GM12878 (cell line): ENCODE results near the gene B9D2. TPM values are rescaled to one million over a fixed set of nuclear protein-coding genes. Genes with fewer than 3 reads are reported as not detected.

ENCODE experiments used
- CBFB ChIP-seq: IDR thresholded peaks from 2 replicates; pipeline ENCODE4 v1.6.1; 2016; ENCODE audit warnings: antibody characterized with exemption, low read depth
- CHD2 ChIP-seq: IDR thresholded peaks from 2 replicates; pipeline ENCODE4 v1.6.1; 2011; ENCODE audit warnings: low read depth, low read length, improper control_type of control experiment, borderline replicate concordance
- CREM ChIP-seq: IDR thresholded peaks from 2 replicates; pipeline ENCODE4 v1.6.1; 2014; ENCODE audit warnings: antibody characterized with exemption, low read depth
- GABPA ChIP-seq: IDR thresholded peaks from 2 replicates; pipeline ENCODE4 v1.6.1; 2014; ENCODE audit warnings: antibody characterized with exemption, low read depth, mild to moderate bottlenecking, inconsistent platforms
- HDAC2 ChIP-seq: fragments of 200-600 bp; sonication (generic); IDR thresholded peaks from 2 replicates; pipeline ENCODE4 v1.6.1; 2017
- IKZF1 ChIP-seq: fragments of 450-650 bp; conservative IDR thresholded peaks from 2 replicates; pipeline ENCODE4 v1.6.1; 2017; ENCODE audit warnings: antibody characterized with exemption, mild to moderate bottlenecking
- IRF4 ChIP-seq: IDR thresholded peaks from 2 replicates; pipeline ENCODE4 v1.6.1; 2011; ENCODE audit warnings: low read depth, low read length
- MEF2A ChIP-seq: IDR thresholded peaks from 2 replicates; pipeline ENCODE4 v1.6.1; 2011; ENCODE audit warnings: low read depth, mild to moderate bottlenecking, low read length, moderate library complexity; ENCODE audit not compliant: insufficient read depth
- NFXL1 ChIP-seq: fragments of 450-650 bp; IDR thresholded peaks from 2 replicates; pipeline ENCODE4 v1.6.1; 2017; ENCODE audit warnings: antibody characterized with exemption, mild to moderate bottlenecking, borderline replicate concordance
- NR2C1 ChIP-seq: fragments of 450-650 bp; IDR thresholded peaks from 2 replicates; pipeline ENCODE4 v1.6.1; 2017; ENCODE audit warnings: antibody characterized with exemption, mild to moderate bottlenecking, moderate library complexity
- NR2F1 ChIP-seq: fragments of 450-650 bp; conservative IDR thresholded peaks from 2 replicates; pipeline ENCODE4 v1.6.1; 2017; ENCODE audit warnings: mild to moderate bottlenecking
- PAX5 ChIP-seq: IDR thresholded peaks from 2 replicates; pipeline ENCODE4 v1.6.1; 2011; ENCODE audit warnings: low read depth, low read length, borderline replicate concordance
- POLR2A ChIP-seq: IDR thresholded peaks from 2 replicates; pipeline ENCODE4 v1.6.1; 2011; ENCODE audit warnings: low read depth, mild to moderate bottlenecking, low read length
- RBBP5 ChIP-seq: fragments of 200-600 bp; sonication (generic); conservative IDR thresholded peaks from 2 replicates; pipeline ENCODE4 v1.6.1; 2016
- RCOR1 ChIP-seq: conservative IDR thresholded peaks from 2 replicates; pipeline ENCODE4 v1.6.1; 2012; ENCODE audit warnings: low read depth, low read length, improper control_type of control experiment
- RUNX3 ChIP-seq: IDR thresholded peaks from 2 replicates; pipeline ENCODE4 v1.6.1; 2012; ENCODE audit warnings: low read length, inconsistent platforms
- SREBF2 ChIP-seq: IDR thresholded peaks from 2 replicates; pipeline ENCODE4 v1.6.1; 2012; ENCODE audit warnings: mild to moderate bottlenecking, low read length
- SUPT20H ChIP-seq: IDR thresholded peaks from 2 replicates; pipeline ENCODE4 v1.6.1; 2011; ENCODE audit warnings: low read depth, mild to moderate bottlenecking, low read length, moderate library complexity, borderline replicate concordance; ENCODE audit not compliant: control insufficient read depth
- TARDBP ChIP-seq: IDR thresholded peaks from 2 replicates; pipeline ENCODE4 v1.6.1; 2016; ENCODE audit warnings: borderline replicate concordance
- YY1 ChIP-seq: IDR thresholded peaks from 2 replicates; pipeline ENCODE4 v1.6.1; 2011; ENCODE audit warnings: low read depth, mild to moderate bottlenecking, low read length
- ZNF217 ChIP-seq: fragments of 450-650 bp; IDR thresholded peaks from 2 replicates; pipeline ENCODE4 v1.6.1; 2017; ENCODE audit warnings: antibody characterized with exemption, mild to moderate bottlenecking
- ZSCAN29 ChIP-seq: fragments of 450-650 bp; IDR thresholded peaks from 2 replicates; pipeline ENCODE4 v1.6.1; 2017; ENCODE audit warnings: mild to moderate bottlenecking, moderate library complexity
- polyA plus RNA-seq, 11 experiments: library from polyadenylated mRNA; depleted of rRNA in 4 of 11; unstranded in 6 of 11; stranded (reverse) in 5 of 11; fragments of >200 nt; fragmentation: Nextera tagmentation in 4 of 11; fragmentation: Illumina TruSeq in 1 of 11; extraction: Ambion mirVana in 4 of 11; extraction: Trizol in 1 of 11; gene quantifications; 1 replicate in 1 of 11; 2 replicates in 10 of 11; pipeline versions ENCODE4 v1.2.1 to v1.2.3, GENCODE V29; 2011 to 2016; ENCODE audit warnings: inconsistent platforms in 2 of 11, missing spikeins in 2 of 11, low read depth in 1 of 11
- total RNA-seq, 4 experiments: library from RNA; depleted of rRNA in 3 of 4; stranded (reverse); fragments of >200 nt in 3 of 4; fragmentation: Illumina TruSeq in 1 of 4; extraction: Trizol in 1 of 4; gene quantifications; 2 replicates each; pipeline versions ENCODE4 v1.2.1 to v1.2.3, GENCODE V29; 2013 to 2021
- TF ChIP-seq, protein P1 (sequence below): IDR thresholded peaks from 2 replicates; pipeline ENCODE4 v1.6.1; 2012; ENCODE audit warnings: mild to moderate bottlenecking, low read depth, low read length
- TF ChIP-seq, protein P2 (sequence below): IDR thresholded peaks from 2 replicates; pipeline ENCODE4 v1.6.1; 2012; ENCODE audit warnings: low read depth, low read length, improper control_type of control experiment
- TF ChIP-seq, protein P3 (sequence below): IDR thresholded peaks from 2 replicates; pipeline ENCODE4 v1.6.1; 2012; ENCODE audit warnings: low read length, inconsistent platforms
- TF ChIP-seq, protein P4 (sequence below): fragments of 450-650 bp; IDR thresholded peaks from 2 replicates; pipeline ENCODE4 v1.6.1; 2017; ENCODE audit warnings: antibody characterized with exemption, mild to moderate bottlenecking, moderate library complexity

The B9D2 gene
- total and polyA plus RNA-seq, 10 of the 15 experiments (the other 5 are each of a cell fraction or from before 2014, with no cell fraction given): 2.4 to 12.4 (median 5.0) TPM

DNA sequence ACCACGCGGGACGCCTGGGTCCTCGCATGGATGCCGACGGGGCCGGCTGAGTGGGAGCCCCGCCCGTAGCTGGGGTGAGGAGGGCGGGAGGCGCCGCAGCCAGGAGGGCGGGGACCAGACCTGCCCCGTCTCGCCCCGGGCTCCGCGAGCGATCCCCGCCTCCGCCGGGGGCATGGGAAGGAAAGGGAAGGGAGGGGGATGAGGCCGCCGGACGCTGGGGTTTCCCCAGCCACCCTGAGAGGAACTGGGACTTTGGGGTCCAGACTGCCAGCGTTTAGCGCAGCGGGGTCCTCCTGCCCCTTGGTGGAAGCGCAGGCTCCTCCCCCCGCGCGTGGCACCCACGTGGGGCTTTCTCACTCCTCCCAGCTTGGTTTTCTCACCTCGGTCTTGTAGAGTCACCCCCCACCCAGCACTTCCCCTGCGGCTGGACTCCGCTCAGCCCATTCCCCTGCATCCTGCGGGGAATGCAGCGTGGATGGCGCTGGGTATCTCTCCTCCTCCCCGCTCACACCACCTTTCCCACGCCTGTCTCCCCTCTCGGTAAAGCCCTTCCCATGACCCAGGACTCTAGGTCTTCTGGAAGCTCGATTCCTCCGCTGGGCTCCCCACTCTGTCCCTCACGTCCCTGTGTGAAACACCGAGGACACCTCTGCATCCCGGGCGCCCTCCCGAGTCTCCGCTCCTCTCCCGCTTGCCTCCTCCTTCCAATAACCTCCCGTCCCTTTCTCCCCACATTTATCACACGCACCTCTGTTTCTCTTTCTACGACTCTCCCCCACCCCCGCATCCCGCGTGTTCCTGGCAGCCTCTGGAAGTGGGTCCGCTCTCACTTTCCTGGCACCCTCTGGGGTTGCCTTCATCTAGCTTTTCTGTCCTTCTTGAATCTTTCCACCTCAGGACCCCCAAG is 12.4 kb downstream of the B9D2 start (continued):
- TF ChIP-seq, protein P1, sequence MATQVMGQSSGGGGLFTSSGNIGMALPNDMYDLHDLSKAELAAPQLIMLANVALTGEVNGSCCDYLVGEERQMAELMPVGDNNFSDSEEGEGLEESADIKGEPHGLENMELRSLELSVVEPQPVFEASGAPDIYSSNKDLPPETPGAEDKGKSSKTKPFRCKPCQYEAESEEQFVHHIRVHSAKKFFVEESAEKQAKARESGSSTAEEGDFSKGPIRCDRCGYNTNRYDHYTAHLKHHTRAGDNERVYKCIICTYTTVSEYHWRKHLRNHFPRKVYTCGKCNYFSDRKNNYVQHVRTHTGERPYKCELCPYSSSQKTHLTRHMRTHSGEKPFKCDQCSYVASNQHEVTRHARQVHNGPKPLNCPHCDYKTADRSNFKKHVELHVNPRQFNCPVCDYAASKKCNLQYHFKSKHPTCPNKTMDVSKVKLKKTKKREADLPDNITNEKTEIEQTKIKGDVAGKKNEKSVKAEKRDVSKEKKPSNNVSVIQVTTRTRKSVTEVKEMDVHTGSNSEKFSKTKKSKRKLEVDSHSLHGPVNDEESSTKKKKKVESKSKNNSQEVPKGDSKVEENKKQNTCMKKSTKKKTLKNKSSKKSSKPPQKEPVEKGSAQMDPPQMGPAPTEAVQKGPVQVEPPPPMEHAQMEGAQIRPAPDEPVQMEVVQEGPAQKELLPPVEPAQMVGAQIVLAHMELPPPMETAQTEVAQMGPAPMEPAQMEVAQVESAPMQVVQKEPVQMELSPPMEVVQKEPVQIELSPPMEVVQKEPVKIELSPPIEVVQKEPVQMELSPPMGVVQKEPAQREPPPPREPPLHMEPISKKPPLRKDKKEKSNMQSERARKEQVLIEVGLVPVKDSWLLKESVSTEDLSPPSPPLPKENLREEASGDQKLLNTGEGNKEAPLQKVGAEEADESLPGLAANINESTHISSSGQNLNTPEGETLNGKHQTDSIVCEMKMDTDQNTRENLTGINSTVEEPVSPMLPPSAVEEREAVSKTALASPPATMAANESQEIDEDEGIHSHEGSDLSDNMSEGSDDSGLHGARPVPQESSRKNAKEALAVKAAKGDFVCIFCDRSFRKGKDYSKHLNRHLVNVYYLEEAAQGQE: no peak
- TF ChIP-seq, protein P2, sequence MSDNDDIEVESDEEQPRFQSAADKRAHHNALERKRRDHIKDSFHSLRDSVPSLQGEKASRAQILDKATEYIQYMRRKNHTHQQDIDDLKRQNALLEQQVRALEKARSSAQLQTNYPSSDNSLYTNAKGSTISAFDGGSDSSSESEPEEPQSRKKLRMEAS: no peak; the same call in 1 of the 2 replicates
- TF ChIP-seq NR2C1 (no peak), ZNF217 (no peak), SREBF2 (no peak), YY1 (no peak), IKZF1 (peak; percentile 94), CHD2 (no peak), ZSCAN29 (no peak), IRF4 (peak; percentile 83), HDAC2 (no peak), TARDBP (0 out of 2 replicates have a peak, but pooled peaks have one; percentile 41), RCOR1 (no peak), SUPT20H (no peak), RBBP5 (no peak), CREM (peak; percentile 20; the same call in 1 of the 2 replicates), MEF2A (no peak), PAX5 (peak; percentile 36; the same call in 1 of the 2 replicates), CBFB (no peak), NFXL1 (no peak), NR2F1 (no peak), POLR2A (peak; percentile 69), RUNX3 (peak; percentile 42), GABPA (no peak)
- TF ChIP-seq, protein P3, sequence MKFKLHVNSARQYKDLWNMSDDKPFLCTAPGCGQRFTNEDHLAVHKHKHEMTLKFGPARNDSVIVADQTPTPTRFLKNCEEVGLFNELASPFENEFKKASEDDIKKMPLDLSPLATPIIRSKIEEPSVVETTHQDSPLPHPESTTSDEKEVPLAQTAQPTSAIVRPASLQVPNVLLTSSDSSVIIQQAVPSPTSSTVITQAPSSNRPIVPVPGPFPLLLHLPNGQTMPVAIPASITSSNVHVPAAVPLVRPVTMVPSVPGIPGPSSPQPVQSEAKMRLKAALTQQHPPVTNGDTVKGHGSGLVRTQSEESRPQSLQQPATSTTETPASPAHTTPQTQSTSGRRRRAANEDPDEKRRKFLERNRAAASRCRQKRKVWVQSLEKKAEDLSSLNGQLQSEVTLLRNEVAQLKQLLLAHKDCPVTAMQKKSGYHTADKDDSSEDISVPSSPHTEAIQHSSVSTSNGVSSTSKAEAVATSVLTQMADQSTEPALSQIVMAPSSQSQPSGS: no peak
- TF ChIP-seq, protein P4, sequence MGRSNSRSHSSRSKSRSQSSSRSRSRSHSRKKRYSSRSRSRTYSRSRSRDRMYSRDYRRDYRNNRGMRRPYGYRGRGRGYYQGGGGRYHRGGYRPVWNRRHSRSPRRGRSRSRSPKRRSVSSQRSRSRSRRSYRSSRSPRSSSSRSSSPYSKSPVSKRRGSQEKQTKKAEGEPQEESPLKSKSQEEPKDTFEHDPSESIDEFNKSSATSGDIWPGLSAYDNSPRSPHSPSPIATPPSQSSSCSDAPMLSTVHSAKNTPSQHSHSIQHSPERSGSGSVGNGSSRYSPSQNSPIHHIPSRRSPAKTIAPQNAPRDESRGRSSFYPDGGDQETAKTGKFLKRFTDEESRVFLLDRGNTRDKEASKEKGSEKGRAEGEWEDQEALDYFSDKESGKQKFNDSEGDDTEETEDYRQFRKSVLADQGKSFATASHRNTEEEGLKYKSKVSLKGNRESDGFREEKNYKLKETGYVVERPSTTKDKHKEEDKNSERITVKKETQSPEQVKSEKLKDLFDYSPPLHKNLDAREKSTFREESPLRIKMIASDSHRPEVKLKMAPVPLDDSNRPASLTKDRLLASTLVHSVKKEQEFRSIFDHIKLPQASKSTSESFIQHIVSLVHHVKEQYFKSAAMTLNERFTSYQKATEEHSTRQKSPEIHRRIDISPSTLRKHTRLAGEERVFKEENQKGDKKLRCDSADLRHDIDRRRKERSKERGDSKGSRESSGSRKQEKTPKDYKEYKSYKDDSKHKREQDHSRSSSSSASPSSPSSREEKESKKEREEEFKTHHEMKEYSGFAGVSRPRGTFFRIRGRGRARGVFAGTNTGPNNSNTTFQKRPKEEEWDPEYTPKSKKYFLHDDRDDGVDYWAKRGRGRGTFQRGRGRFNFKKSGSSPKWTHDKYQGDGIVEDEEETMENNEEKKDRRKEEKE: no peak
